Gastrocnemius medialis (tissue), 4 donors: Measurements from ENCODE around the gene CLEC4D.

Experiments used
- CTCF ChIP-seq, 5 experiments: fragments of 450-650 bp in 3 of 5; fragments of 200-600 bp in 2 of 5; sonication (generic) in 2 of 5; IDR thresholded peaks in 4 of 5; conservative IDR thresholded peaks in 1 of 5; 1 replicate in 4 of 5; 2 replicates in 1 of 5; pipeline ENCODE4 v1.5.1; 2016 to 2019; ENCODE audit warnings: antibody characterized with exemption in 5 of 5, mild to moderate bottlenecking in 3 of 5, moderate library complexity in 3 of 5
- POLR2A ChIP-seq, 2 donors: fragments of 450-650 bp; IDR thresholded peaks; one replicate each; pipeline ENCODE4 v1.6.1; 2017; ENCODE audit warnings: antibody characterized with exemption in 2 of 2, mild to moderate bottlenecking in 2 of 2, moderate library complexity in 2 of 2

GRCh38 chr12:8471090-8471489, 42.2 kb upstream of the CLEC4D start:
- TF ChIP-seq CTCF (IDR thresholded peaks at IDR 0.05 in 4 of 5, conservative IDR thresholded peaks at IDR 0.05 in 1 of 5) (no peak), POLR2A (IDR thresholded peaks at IDR 0.05) (no peak)
